Mesendoderm (in vitro differentiated cells): Measurements from ENCODE around the gene MTIF2.
"Not testable (repeated sequence)": the region's sequence is repeated elsewhere in the genome, so short reads cannot be mapped to it uniquely, and the experiment has no call there.

Experiments
- DNase-seq: peaks from one replicate; pipeline ENCODE4 v3.0.0; 2013
- H2AK5ac ChIP-seq: 2 replicates; pipeline ENCODE4 v1.6.1; 2013; ENCODE audit warnings: low read length, inconsistent platforms
- H2BK120ac ChIP-seq: 2 replicates; pipeline ENCODE4 v1.6.1; 2013; ENCODE audit warnings: low read depth, mild to moderate bottlenecking, low read length, moderate library complexity, mixed read lengths
- H2BK15ac ChIP-seq: replicated peaks from 2 replicates; pipeline ENCODE4 v1.6.1; 2013; ENCODE audit warnings: low read depth, mild to moderate bottlenecking, moderate library complexity
- H2BK5ac ChIP-seq: 2 replicates; pipeline ENCODE4 v1.6.1; 2013; ENCODE audit warnings: low read length, inconsistent platforms
- H3K18ac ChIP-seq: 2 replicates; pipeline ENCODE4 v1.6.1; 2013; ENCODE audit warnings: mild to moderate bottlenecking, low read length, mixed read lengths
- H3K23ac ChIP-seq: one replicate; pipeline ENCODE4 v1.6.1; 2013; ENCODE audit warnings: low read length
- H3K27ac ChIP-seq: 2 replicates; pipeline ENCODE4 v1.5.1; 2013; ENCODE audit warnings: low read depth, mild to moderate bottlenecking, inconsistent platforms, low read length, moderate library complexity
- H3K27me3 ChIP-seq: 2 replicates; pipeline ENCODE4 v1.6.1; 2013; ENCODE audit warnings: low read length, control low read depth, mild to moderate bottlenecking, inconsistent platforms; ENCODE audit not compliant: insufficient read depth, poor library complexity
- H3K36me3 ChIP-seq: 2 replicates; pipeline ENCODE4 v1.6.1; 2013; ENCODE audit warnings: low read length, inconsistent platforms; ENCODE audit not compliant: control insufficient read depth, insufficient read depth
- H3K4ac ChIP-seq: one replicate; pipeline ENCODE4 v1.6.1; 2013; ENCODE audit warnings: low read depth, mild to moderate bottlenecking, low read length, moderate library complexity
- H3K4me1 ChIP-seq: 2 replicates; pipeline ENCODE4 v1.6.1; 2013; ENCODE audit warnings: low read depth, low read length, inconsistent platforms; ENCODE audit not compliant: control insufficient read depth
- H3K4me2 ChIP-seq: 2 replicates; pipeline ENCODE4 v1.6.1; 2013; ENCODE audit warnings: low read length
- H3K4me3 ChIP-seq: 2 replicates; pipeline ENCODE4 v1.5.1; 2013; ENCODE audit warnings: mild to moderate bottlenecking, low read length
- H3K56ac ChIP-seq: one replicate; pipeline ENCODE4 v1.6.1; 2013; ENCODE audit warnings: low read length
- H3K79me1 ChIP-seq: 2 replicates; pipeline ENCODE4 v1.6.1; 2013; ENCODE audit warnings: low read length, inconsistent platforms
- H3K79me2 ChIP-seq: 2 replicates; pipeline ENCODE4 v1.6.1; 2013; ENCODE audit warnings: mild to moderate bottlenecking, low read length; ENCODE audit not compliant: control insufficient read depth, insufficient read depth
- H3K9ac ChIP-seq: 2 replicates; pipeline ENCODE4 v1.6.1; 2013; ENCODE audit warnings: low read length, inconsistent platforms
- H4K5ac ChIP-seq: one replicate; pipeline ENCODE4 v1.6.1; 2013; ENCODE audit warnings: low read length
- H4K8ac ChIP-seq: one replicate; pipeline ENCODE4 v1.6.1; 2013; ENCODE audit warnings: low read depth, mild to moderate bottlenecking, control low read depth, low read length, moderate library complexity
- WGBS: extraction: QIAGEN DNeasy Blood & Tissue Kit; methylation state at CpG from one replicate; pipeline ENCODE4 v1.1.7; 2013; ENCODE audit warnings: low lambda C conversion rate, missing lambda C conversion rate; ENCODE audit not compliant: insufficient coverage; ENCODE audit errors: extremely low coverage; 5-methylcytosine and 5-hydroxymethylcytosine counted together

Gene MTIF2

DNA sequence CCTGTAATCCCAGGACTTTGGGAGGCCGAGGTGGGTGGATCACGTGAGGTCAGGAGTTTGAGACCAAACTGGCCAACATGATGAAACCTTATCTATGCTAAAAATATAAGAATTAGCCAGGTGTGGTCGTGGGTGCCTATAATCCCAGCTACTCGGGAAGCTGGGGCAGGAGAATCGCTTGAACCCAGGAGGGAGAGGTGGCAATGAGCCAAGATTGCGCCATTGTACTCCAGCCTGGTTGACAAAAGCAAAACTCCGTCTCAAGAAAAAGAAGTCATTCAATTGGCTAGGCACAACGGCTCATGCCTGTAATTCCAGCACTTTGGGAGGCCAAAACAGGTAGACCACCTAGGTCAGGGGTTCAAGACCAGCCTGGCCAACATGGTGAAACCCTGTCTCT is 27.4 kb downstream of the MTIF2 start:
- H3K4me3 ChIP-seq, H3K56ac ChIP-seq, H4K5ac ChIP-seq, H2BK15ac ChIP-seq, H3K4me1 ChIP-seq, H3K9ac ChIP-seq, H3K18ac ChIP-seq, H2BK120ac ChIP-seq, H3K36me3 ChIP-seq, H3K79me1 ChIP-seq, H4K8ac ChIP-seq, H3K4me2 ChIP-seq, DNase-seq, H3K4ac ChIP-seq, H2AK5ac ChIP-seq, H3K23ac ChIP-seq, H3K79me2 ChIP-seq, H3K27me3 ChIP-seq, H3K27ac ChIP-seq, H2BK5ac ChIP-seq: not testable (repeated sequence)
- WGBS = no CpG with 5 or more reads among the region's 8 CpGs

DNA sequence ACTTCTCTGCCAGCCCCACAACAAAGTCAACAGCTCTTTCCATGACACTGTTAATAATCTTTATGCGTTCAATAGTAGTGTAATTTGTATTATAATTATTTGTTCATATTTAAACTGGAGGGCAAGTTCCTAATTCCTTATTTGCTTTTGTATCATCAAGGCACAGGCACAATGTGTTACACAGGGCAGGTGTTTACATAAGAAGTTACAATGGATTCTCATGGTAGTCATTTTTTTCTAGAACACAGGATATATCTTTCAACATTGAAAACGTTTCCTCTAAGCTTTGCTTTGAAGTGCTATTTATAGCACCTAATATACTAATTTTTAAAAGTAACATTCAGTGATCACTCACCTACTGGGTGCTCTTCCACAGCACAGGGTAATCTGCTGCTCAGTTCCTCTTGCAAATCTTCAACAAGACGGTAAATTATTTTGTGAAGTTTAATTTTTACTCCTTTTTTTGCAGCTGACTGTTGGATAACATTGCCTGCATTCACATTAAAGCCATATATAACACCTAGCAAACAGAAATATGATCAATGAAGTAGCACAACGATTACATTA is 29.3 kb downstream of the MTIF2 start:
- H3K36me3 ChIP-seq = peaks cover 3% of the 10 kb centered on the region
- H3K79me2 ChIP-seq = peaks cover 1% of the 10 kb centered on the region
- H3K18ac ChIP-seq = no peak overlapping the region
- no peaks in the 10 kb centered on the region for H3K4me1 ChIP-seq
- H3K79me1 ChIP-seq = peaks cover 1% of the 10 kb centered on the region
- no peak overlapping the region for H2BK120ac ChIP-seq
- H3K56ac ChIP-seq = no peak overlapping the region
- WGBS = no CpG with 5 or more reads among the region's 4 CpGs
- no peak overlapping the region for H3K4me2 ChIP-seq
- H3K4me3 ChIP-seq = no peak overlapping the region
- no peak overlapping the region for H3K4ac ChIP-seq
- DNase-seq = no peak
- no peak overlapping the region for H3K9ac ChIP-seq
- no peaks in the 10 kb centered on the region for H3K27me3 ChIP-seq
- H4K8ac ChIP-seq = no peak overlapping the region
- H2AK5ac ChIP-seq = no peak overlapping the region
- H2BK5ac ChIP-seq = no peak overlapping the region
- H2BK15ac ChIP-seq = no peak overlapping the region
- no peak overlapping the region for H4K5ac ChIP-seq
- H3K27ac ChIP-seq = no peak overlapping the region
- H3K23ac ChIP-seq = no peak overlapping the region

DNA sequence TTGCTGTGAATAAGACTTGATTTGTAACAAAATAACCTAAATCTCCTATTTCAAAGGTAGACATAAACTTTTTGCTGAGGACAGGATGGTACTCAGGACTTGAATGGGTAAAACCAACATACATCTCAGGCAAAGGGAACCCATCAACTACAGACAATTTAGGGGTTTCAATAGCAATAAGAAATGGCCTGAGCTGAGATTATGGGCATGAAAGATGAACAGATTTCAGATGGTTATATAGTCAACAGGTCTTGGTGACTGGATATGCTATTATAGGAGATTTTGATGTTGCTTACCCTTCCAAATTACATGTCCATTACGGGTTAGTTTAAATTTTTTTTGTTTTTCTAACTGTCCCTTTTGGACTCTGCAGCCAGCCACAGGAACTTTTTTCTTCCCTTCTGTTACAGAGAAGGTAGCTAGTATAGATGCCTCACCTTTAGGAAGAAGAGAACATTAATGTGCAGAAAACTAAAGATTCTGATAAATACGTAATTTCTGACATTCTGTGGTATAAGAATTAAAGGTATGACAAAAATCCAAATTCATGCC is 32.0 kb downstream of the MTIF2 start:
- no peak overlapping the region for H3K9ac ChIP-seq
- no peaks in the 10 kb centered on the region for H3K27me3 ChIP-seq
- no peak overlapping the region for H4K8ac ChIP-seq
- H2BK15ac ChIP-seq = no peak overlapping the region
- H3K79me1 ChIP-seq = peaks cover 5% of the 10 kb centered on the region
- H3K36me3 ChIP-seq = peaks cover 8% of the 10 kb centered on the region
- H3K4ac ChIP-seq = no peak overlapping the region
- H3K4me2 ChIP-seq = no peak overlapping the region
- H3K4me1 ChIP-seq = no peaks in the 10 kb centered on the region
- H3K23ac ChIP-seq = no peak overlapping the region
- H2BK5ac ChIP-seq = no peak overlapping the region
- no peak overlapping the region for H3K56ac ChIP-seq
- H3K4me3 ChIP-seq = no peak overlapping the region
- no CpG with 5 or more reads among the region's 2 CpGs for WGBS
- H3K27ac ChIP-seq = no peak overlapping the region
- H4K5ac ChIP-seq = no peak overlapping the region
- H3K18ac ChIP-seq = no peak overlapping the region
- H2AK5ac ChIP-seq = no peak overlapping the region
- H3K79me2 ChIP-seq = peaks cover 23% of the 10 kb centered on the region
- no peak overlapping the region for H2BK120ac ChIP-seq
- DNase-seq = no peak

DNA sequence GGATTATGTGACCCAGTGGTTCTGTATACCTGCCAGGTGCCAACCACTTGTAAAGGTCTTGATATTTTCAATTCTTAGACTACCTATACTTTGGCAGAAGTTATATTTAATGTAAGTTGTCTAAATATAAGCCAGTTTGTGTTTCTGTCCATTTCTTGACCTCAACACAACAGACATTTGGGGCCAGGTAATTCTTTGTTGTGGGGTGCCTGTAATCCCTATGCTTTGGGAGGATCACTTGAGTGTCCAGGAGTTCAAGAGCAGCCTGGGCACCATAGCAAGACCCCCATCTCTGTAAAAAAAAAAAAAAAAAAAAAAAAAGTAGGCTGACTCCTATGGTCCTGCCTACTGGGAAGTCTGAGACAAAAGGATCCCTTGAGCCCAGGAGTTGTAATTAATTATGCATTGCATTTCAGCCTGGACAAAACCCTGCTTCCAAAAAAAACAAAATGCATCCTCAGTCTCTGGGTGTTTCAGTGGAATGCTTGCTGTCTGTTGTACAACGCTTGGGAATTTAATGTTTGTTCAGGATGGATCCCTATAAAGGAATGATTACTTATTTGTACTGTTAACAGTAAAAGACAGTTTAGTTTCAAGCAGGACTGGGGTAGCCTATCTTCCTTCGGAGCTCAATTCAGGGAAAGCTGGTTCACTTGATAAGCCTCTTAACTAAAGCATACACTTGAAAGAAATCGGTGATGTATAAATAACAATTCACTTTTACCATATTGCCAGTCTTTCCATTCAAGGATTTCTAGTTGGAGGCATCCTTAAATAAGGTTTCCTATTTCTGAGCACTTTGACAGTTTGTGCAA is 33.1 kb downstream of the MTIF2 start:
- no peak overlapping the region for H3K27ac ChIP-seq
- WGBS = no CpG with 5 or more reads among the region's 3 CpGs
- H3K23ac ChIP-seq = no peak overlapping the region
- no peak overlapping the region for H3K4me3 ChIP-seq
- H4K8ac ChIP-seq = no peak overlapping the region
- no peaks in the 10 kb centered on the region for H3K4me1 ChIP-seq
- no peak for DNase-seq
- peaks cover 8% of the 10 kb centered on the region for H3K36me3 ChIP-seq
- no peak overlapping the region for H2BK15ac ChIP-seq
- no peak overlapping the region for H3K4ac ChIP-seq
- H3K27me3 ChIP-seq = no peaks in the 10 kb centered on the region
- H3K4me2 ChIP-seq = no peak overlapping the region
- H3K18ac ChIP-seq = no peak overlapping the region
- no peak overlapping the region for H3K56ac ChIP-seq
- H2AK5ac ChIP-seq = no peak overlapping the region
- peaks cover 23% of the 10 kb centered on the region for H3K79me2 ChIP-seq
- H2BK5ac ChIP-seq = no peak overlapping the region
- no peak overlapping the region for H2BK120ac ChIP-seq
- H3K79me1 ChIP-seq = peaks cover 5% of the 10 kb centered on the region
- H3K9ac ChIP-seq = no peak overlapping the region
- no peak overlapping the region for H4K5ac ChIP-seq

DNA sequence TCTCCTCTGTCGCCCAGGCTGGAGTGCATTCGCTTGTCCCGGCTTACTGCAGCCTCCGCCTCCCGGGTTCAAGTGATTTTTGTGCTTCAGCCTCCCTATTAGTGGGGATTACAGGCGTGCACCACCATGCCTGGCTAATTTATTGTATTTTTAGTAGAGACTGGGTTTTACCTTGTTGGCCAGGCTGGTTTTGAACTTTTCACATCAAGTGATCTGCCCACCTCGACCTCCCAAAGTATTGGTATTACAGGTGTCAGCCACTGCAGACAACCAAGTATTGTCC is 35.4 kb downstream of the MTIF2 start:
- Histone ChIP-seq H3K36me3 (peaks cover 8% of the 10 kb centered on the region), H3K4me3 (peak overlapping the region; percentile 83), H3K23ac (no peak overlapping the region), H4K5ac (no peak overlapping the region), H3K79me1 (peaks cover 14% of the 10 kb centered on the region), H3K4ac (no peak overlapping the region), H3K9ac (peak overlapping the region; percentile 94), H2BK120ac (no peak overlapping the region), H3K27ac (peak overlapping the region; percentile 10), H3K79me2 (peaks cover 31% of the 10 kb centered on the region), H3K27me3 (no peaks in the 10 kb centered on the region), H3K18ac (no peak overlapping the region), H4K8ac (no peak overlapping the region), H2AK5ac (no peak overlapping the region), H2BK5ac (no peak overlapping the region), H2BK15ac (no peak overlapping the region), H3K4me1 (no peaks in the 10 kb centered on the region), H3K4me2 (peak overlapping the region; percentile 46), H3K56ac (peak overlapping the region; percentile 93)
- DNase-seq = no peak
- WGBS = no CpG with 5 or more reads among the region's 7 CpGs
